Neural progenitor cell (in vitro differentiated cells): ENCODE results near the gene GDF10.

Experiments
- EZH2 ChIP-seq: fragments of 200-600 bp; sonication (generic); IDR thresholded peaks from 2 replicates; pipeline ENCODE4 v1.6.1; 2017; ENCODE audit warnings: antibody characterized with exemption, mild to moderate bottlenecking, moderate library complexity
- TF ChIP-seq, protein P1 (sequence below): fragments of 200-600 bp; sonication (generic); IDR thresholded peaks from 2 replicates; pipeline ENCODE4 v1.5.1; 2017; ENCODE audit warnings: antibody characterized with exemption, mild to moderate bottlenecking

DNA sequence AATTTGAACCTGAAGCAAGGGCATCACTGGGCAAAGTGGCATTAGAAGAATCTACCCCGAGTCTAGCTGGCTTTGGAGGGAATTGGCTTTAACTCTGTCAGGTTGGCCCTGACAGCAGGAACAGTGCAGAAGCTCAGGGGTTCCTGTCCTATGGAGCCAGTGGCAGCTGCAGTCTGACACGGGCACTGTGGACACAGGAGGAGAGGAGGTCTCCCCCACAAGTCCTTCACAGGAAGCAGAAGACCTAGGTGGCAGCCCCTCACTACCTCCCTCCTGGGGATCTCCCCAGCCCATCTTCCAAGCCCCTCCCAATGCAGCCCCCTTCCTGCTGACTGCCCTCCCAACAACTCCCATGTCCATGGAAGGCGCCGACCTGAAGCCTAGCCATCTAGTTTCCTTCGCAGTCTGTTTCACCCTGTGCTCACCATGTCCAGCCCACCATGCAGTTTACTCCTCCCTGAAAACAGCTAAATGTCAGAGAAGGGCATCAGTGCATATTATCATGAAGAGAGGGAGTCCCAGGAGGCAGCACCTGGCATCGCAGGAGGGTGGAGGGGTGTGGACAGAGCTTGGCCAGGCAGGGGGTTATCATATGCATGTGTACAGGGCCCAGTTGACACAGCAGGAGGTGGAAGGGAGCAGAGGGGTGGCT, 17.9 kb upstream of the GDF10 start:
- TF ChIP-seq, protein P1, sequence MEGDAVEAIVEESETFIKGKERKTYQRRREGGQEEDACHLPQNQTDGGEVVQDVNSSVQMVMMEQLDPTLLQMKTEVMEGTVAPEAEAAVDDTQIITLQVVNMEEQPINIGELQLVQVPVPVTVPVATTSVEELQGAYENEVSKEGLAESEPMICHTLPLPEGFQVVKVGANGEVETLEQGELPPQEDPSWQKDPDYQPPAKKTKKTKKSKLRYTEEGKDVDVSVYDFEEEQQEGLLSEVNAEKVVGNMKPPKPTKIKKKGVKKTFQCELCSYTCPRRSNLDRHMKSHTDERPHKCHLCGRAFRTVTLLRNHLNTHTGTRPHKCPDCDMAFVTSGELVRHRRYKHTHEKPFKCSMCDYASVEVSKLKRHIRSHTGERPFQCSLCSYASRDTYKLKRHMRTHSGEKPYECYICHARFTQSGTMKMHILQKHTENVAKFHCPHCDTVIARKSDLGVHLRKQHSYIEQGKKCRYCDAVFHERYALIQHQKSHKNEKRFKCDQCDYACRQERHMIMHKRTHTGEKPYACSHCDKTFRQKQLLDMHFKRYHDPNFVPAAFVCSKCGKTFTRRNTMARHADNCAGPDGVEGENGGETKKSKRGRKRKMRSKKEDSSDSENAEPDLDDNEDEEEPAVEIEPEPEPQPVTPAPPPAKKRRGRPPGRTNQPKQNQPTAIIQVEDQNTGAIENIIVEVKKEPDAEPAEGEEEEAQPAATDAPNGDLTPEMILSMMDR, result no peak
- no peak for TF ChIP-seq EZH2
